ENCODE results near the gene SFI1.

DNA sequence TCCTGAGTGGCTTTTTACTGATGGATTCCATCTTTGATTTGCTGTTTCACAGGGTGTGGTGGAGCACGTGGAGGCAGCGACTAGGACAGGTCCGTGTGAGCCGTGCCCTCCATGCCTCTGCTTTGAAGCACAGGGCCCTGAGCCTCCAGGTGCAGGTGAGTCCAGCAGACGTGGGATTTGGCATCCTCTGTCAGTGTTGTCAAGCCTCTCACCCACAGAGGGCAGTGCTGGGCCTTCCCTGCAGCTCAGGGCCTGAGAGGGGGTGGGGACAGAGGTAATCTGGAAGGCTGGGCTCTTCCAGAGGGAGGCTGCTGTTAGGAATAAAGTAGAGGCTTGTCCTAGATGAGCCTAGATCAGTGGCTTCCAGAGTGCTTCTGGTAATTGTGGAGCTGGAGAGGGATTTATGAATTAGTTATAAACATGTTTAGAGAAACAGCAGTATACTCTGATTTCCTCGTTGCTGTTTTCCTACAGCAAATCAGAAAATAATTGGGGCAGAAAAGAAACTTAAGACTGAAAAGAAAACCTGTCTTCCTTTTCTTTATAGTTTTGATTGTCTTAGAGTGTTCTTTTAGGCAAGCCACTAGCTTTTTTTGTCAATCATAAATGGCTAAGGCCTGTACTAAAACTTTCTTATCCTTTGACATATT lies 65.0 kb downstream of the SFI1 start:
- TF ChIP-seq EZH2 (IDR thresholded peaks at IDR 0.05; ENCODE audit: low read depth, low read length, severe bottlenecking) (no peak), TAF1 (IDR thresholded peaks at IDR 0.05; ENCODE audit: low read depth, low read length) (no peak)
- TF ChIP-seq, protein P1, sequence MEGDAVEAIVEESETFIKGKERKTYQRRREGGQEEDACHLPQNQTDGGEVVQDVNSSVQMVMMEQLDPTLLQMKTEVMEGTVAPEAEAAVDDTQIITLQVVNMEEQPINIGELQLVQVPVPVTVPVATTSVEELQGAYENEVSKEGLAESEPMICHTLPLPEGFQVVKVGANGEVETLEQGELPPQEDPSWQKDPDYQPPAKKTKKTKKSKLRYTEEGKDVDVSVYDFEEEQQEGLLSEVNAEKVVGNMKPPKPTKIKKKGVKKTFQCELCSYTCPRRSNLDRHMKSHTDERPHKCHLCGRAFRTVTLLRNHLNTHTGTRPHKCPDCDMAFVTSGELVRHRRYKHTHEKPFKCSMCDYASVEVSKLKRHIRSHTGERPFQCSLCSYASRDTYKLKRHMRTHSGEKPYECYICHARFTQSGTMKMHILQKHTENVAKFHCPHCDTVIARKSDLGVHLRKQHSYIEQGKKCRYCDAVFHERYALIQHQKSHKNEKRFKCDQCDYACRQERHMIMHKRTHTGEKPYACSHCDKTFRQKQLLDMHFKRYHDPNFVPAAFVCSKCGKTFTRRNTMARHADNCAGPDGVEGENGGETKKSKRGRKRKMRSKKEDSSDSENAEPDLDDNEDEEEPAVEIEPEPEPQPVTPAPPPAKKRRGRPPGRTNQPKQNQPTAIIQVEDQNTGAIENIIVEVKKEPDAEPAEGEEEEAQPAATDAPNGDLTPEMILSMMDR (IDR thresholded peaks at IDR 0.05; ENCODE audit: control extremely low read depth in 1 of 3, insufficient read depth in 1 of 3, low read depth in 1 of 3, low read length in 3 of 3), result peak; percentile 84 to 97 (median 96)
